ENCODE results near the gene MYOG. TPM values are rescaled to one million over a fixed set of nuclear protein-coding genes. Genes with fewer than 3 reads are reported as not detected.

MYOG gene
- total and polyA plus RNA-seq, 10 of the 15 experiments (the other 5 are each of a cell fraction or from before 2014, with no cell fraction given): not detected

GRCh38 chr1:203124011-203124410 is 38.2 kb upstream of the MYOG start:
- peaks cover 3 to 7% of the 10 kb centered on the region in 2 experiments for H3K27me3 ChIP-seq (replicated peaks in 1 of 2; ENCODE audit: control insufficient read depth in 2 of 2, insufficient read depth in 2 of 2, low read length in 1 of 2)
- H3K27ac ChIP-seq (ENCODE audit: control insufficient read depth, insufficient read depth): no peak overlapping the region
- no peak for FAIRE-seq
- TF ChIP-seq EP300 (IDR thresholded peaks at IDR 0.05; ENCODE audit: borderline replicate concordance in 1 of 2, control insufficient read depth in 1 of 2, low read depth in 2 of 2, low read length in 2 of 2) (no peak), MTA2 (IDR thresholded peaks at IDR 0.05; ENCODE audit: low read depth) (no peak), ZBED1 (IDR thresholded peaks at IDR 0.05; ENCODE audit: borderline replicate concordance) (no peak), RELA (IDR thresholded peaks at IDR 0.05; ENCODE audit: borderline replicate concordance, partially characterized antibody) (no peak), LARP7 (IDR thresholded peaks at IDR 0.05) (no peak)
- H3K4me2 ChIP-seq (ENCODE audit: control insufficient read depth, insufficient read depth): no peak overlapping the region
- WGBS (ENCODE audit: insufficient coverage, insufficient replicate concordance, low lambda C conversion rate, missing lambda C conversion rate): 0% methylated on average over 5 of the region's 5 CpGs
- H3K9me3 ChIP-seq (replicated peaks; ENCODE audit: control insufficient read depth, insufficient read depth, low read length): no peaks in the 10 kb centered on the region
- H3K9ac ChIP-seq (ENCODE audit: control insufficient read depth, insufficient read depth, low read length): no peak overlapping the region
- in situ Hi-C loops (cut with MboI) (no loop called here), intact Hi-C loops (cut with micrococcal nuclease; ENCODE audit: unreplicated experiment) (no loop called here)
- H3K79me2 ChIP-seq (ENCODE audit: control insufficient read depth, insufficient read depth, low read length): no peaks in the 10 kb centered on the region
- no peaks in the 10 kb centered on the region for H3K36me3 ChIP-seq (ENCODE audit: control insufficient read depth in 2 of 2, insufficient read depth in 2 of 2, low read length in 1 of 2)
- RAD21 ChIA-PET (ENCODE audit: unreplicated experiment): no interaction called here
- no peak overlapping the region for H3K4me3 ChIP-seq
- no peak for ATAC-seq
- no peak overlapping the region for H2AFZ ChIP-seq (ENCODE audit: control insufficient read depth, low read depth, low read length)
- CTCF ChIA-PET: interaction anchor here (0.7 to 2.2 kb wide), 2 partner anchors 92 to 145 kb away, joined by 4 to 8 read pairs; no protein-coding TSS in a partner anchor
- POLR2A ChIA-PET: no interaction called here
- no peaks in the 10 kb centered on the region for H3K4me1 ChIP-seq (ENCODE audit: control insufficient read depth, insufficient read depth, low read length)
- BruUV-seq (replicated peaks): no TSS peak
- SMC1A ChIA-PET (ENCODE audit: uncharacterized antibody, unreplicated experiment): no interaction called here
- no peak for DNase-seq (ENCODE audit: low read depth, low spot score)
- no peaks in the 10 kb centered on the region for H4K20me1 ChIP-seq (ENCODE audit: control insufficient read depth, insufficient read depth)

GRCh38 chr1:203122159-203122558 is 36.3 kb upstream of the MYOG start:
- WGBS (ENCODE audit: insufficient coverage, insufficient replicate concordance, low lambda C conversion rate, missing lambda C conversion rate): 0% methylated on average over 2 of the region's 2 CpGs
- FAIRE-seq (no peak), ATAC-seq (no peak), DNase-seq (ENCODE audit: low read depth, low spot score) (no peak)
- in situ Hi-C loops (cut with MboI): no loop called here
- SMC1A ChIA-PET (ENCODE audit: uncharacterized antibody, unreplicated experiment): interaction anchor here (0.6 kb wide), 1 partner anchor 207 kb away, joined by 3 read pairs; no protein-coding TSS in a partner anchor
- intact Hi-C loops (cut with micrococcal nuclease; ENCODE audit: unreplicated experiment): no loop called here
- H3K79me2 ChIP-seq (ENCODE audit: control insufficient read depth, insufficient read depth, low read length): no peaks in the 10 kb centered on the region
- H4K20me1 ChIP-seq (ENCODE audit: control insufficient read depth, insufficient read depth): no peaks in the 10 kb centered on the region
- H3K36me3 ChIP-seq (ENCODE audit: control insufficient read depth in 2 of 2, insufficient read depth in 2 of 2, low read length in 1 of 2): no peaks in the 10 kb centered on the region
- no peak overlapping the region for H3K9ac ChIP-seq (ENCODE audit: control insufficient read depth, insufficient read depth, low read length)
- RAD21 ChIA-PET (ENCODE audit: unreplicated experiment): no interaction called here
- H2AFZ ChIP-seq (ENCODE audit: control insufficient read depth, low read depth, low read length): no peak overlapping the region
- BruUV-seq (replicated peaks): no TSS peak
- H3K4me1 ChIP-seq (ENCODE audit: control insufficient read depth, insufficient read depth, low read length): no peaks in the 10 kb centered on the region
- CTCF ChIA-PET: no interaction called here
- H3K27ac ChIP-seq (ENCODE audit: control insufficient read depth, insufficient read depth): no peak overlapping the region
- H3K27me3 ChIP-seq (replicated peaks in 1 of 2; ENCODE audit: control insufficient read depth in 2 of 2, insufficient read depth in 2 of 2, low read length in 1 of 2): peaks cover 3 to 12% of the 10 kb centered on the region in 2 experiments
- POLR2A ChIA-PET: no interaction called here
- H3K4me2 ChIP-seq (ENCODE audit: control insufficient read depth, insufficient read depth): no peak overlapping the region
- no peaks in the 10 kb centered on the region for H3K9me3 ChIP-seq (replicated peaks; ENCODE audit: control insufficient read depth, insufficient read depth, low read length)
- H3K4me3 ChIP-seq: no peak overlapping the region
- TF ChIP-seq RUNX3 (IDR thresholded peaks at IDR 0.05; ENCODE audit: low read length) (no peak), HDAC2 (IDR thresholded peaks at IDR 0.05) (no peak), ZNF592 (IDR thresholded peaks at IDR 0.05) (no peak), SKIL (IDR thresholded peaks at IDR 0.05; ENCODE audit: low read depth, poor library complexity, severe bottlenecking) (no peak), RB1 (IDR thresholded peaks at IDR 0.05; ENCODE audit: borderline replicate concordance) (no peak), JUNB (IDR thresholded peaks at IDR 0.05) (no peak), ZNF622 (IDR thresholded peaks at IDR 0.05) (no peak), SRF (IDR thresholded peaks at IDR 0.05; ENCODE audit: low read depth in 2 of 2, low read length in 2 of 2) (no peak), TAF1 (IDR thresholded peaks at IDR 0.05; ENCODE audit: borderline replicate concordance, low read depth, low read length) (no peak)
